Activated CD8-positive, alpha-beta memory T cell treated with anti-CD3 and anti-CD28 coated beads for 1 hour (primary cell): ENCODE data around the gene PCBP4.
A peak's percentile ranks its signal among the peaks of the same experiment; 100 is the strongest.

Source experiments
- DNase-seq, 2 donors: peaks; one replicate each; pipeline ENCODE4 v3.0.0-alpha.2; 2020; ENCODE audit warnings: low read depth in 1 of 2; ENCODE audit errors: extremely low read depth in 1 of 2

The PCBP4 gene

GRCh38 chr3:51967384-51968169 lies at the start of gene PCBP4:
PCBP4 (minus strand) TSS chr3:51967454; CDS start chr3:51961240, 6,214 bp downstream.
- no peak for DNase-seq

GRCh38 chr3:52015438-52016228 lies 48.4 kb upstream of the PCBP4 start:
- DNase-seq = no peak

- no peak for DNase-seq
Observed at GRCh38 chr3:52014613-52015012, 47.4 kb upstream of the PCBP4 start.

- DNase-seq = no peak
Observed at GRCh38 chr3:52013802-52014598, 46.7 kb upstream of the PCBP4 start.

- DNase-seq = no peak
Observed at GRCh38 chr3:52012699-52013098, 45.4 kb upstream of the PCBP4 start.

GRCh38 chr3:52010431-52010830 lies 43.2 kb upstream of the PCBP4 start:
- DNase-seq = no peak

GRCh38 chr3:52007291-52007690 lies 40.0 kb upstream of the PCBP4 start:
- no peak for DNase-seq

- no peak for DNase-seq
Observed at GRCh38 chr3:52006820-52007133, 39.5 kb upstream of the PCBP4 start.

GRCh38 chr3:52006017-52006819 lies 39.0 kb upstream of the PCBP4 start:
- no peak for DNase-seq

GRCh38 chr3:52005571-52005986 lies 38.3 kb upstream of the PCBP4 start:
- no peak for DNase-seq

- no peak for DNase-seq
Observed at GRCh38 chr3:52004906-52005395, 37.7 kb upstream of the PCBP4 start.

GRCh38 chr3:52004163-52004787 lies 37.0 kb upstream of the PCBP4 start:
- DNase-seq = no peak

GRCh38 chr3:52002748-52003147 lies 35.5 kb upstream of the PCBP4 start:
- DNase-seq = no peak

GRCh38 chr3:52001443-52001974 lies 34.3 kb upstream of the PCBP4 start:
- peak; percentile 73 to 80 for DNase-seq

- no peak for DNase-seq
Observed at GRCh38 chr3:51999846-52000245, 32.6 kb upstream of the PCBP4 start.

GRCh38 chr3:51998774-51999173 lies 31.5 kb upstream of the PCBP4 start:
- no peak for DNase-seq

- DNase-seq = no peak
Observed at GRCh38 chr3:51997935-51998596, 30.8 kb upstream of the PCBP4 start.

GRCh38 chr3:51997172-51997571 lies 29.9 kb upstream of the PCBP4 start:
- DNase-seq = no peak
